Pons (tissue), 1 donor: ENCODE data around the gene PPARA.
"Not testable (repeated sequence)": the region's sequence is repeated elsewhere in the genome, so short reads cannot be mapped to it uniquely, and the experiment has no call there.

Experiments used
- DNase-seq: peaks from one replicate; pipeline ENCODE4 v3.0.0-alpha.2; 2016; ENCODE audit warnings: low spot score

PPARA gene

DNA sequence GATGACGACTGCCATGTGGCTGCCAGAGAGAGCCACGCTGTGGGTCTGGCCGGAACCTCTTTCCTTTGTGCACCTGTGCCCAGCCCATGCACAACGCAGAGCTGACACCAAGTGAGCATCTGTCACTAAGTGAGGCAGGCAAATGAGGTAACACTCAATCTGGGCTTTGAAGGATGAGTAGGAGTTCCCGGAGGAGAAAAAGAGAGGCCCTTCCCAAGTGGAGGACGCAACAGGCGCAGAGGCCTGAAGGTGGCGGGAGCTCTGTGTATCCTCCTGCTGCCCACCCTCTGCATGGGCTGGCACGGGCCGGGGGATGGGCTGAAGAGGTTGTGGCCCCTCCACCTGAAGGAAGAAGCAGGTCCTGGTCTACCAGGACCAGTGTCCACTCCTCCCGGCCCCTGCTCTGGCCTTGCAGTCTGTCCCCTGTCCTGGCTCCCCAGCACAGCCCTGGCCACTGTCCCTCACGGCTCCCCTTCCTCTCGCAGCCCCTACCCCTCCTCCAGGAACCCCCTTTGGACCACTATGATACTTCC lies 23.4 kb upstream of the PPARA start:
- no peak for DNase-seq

- DNase-seq: no peak
Measured at GRCh38 chr22:46127556-46127955, 22.8 kb upstream of the PPARA start.

DNA sequence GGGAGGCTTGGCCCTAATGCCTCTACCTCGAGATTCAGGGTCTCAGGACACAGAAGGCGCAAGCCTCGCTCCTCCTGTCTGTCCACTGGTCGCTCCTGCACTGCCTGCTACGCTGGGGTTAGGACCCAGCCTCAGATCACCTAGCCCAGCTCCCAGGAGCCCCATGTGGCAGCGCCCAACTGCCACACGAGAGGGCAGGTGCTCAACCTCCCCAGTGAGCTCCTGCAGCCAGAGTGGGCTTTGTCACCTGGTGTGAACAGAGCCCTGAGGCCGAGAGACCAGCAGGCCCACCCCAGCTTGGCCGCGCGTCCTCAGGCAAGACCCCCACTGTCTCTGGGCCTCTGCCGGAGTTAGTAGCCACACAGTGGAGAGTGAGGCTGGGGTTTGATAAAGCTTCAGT lies 21.7 kb upstream of the PPARA start:
- DNase-seq: no peak

GRCh38 chr22:46129390-46130041 lies 20.8 kb upstream of the PPARA start:
- DNase-seq: peak; percentile 51

- DNase-seq: no peak
Measured at GRCh38 chr22:46131151-46131587, 19.2 kb upstream of the PPARA start.

DNA sequence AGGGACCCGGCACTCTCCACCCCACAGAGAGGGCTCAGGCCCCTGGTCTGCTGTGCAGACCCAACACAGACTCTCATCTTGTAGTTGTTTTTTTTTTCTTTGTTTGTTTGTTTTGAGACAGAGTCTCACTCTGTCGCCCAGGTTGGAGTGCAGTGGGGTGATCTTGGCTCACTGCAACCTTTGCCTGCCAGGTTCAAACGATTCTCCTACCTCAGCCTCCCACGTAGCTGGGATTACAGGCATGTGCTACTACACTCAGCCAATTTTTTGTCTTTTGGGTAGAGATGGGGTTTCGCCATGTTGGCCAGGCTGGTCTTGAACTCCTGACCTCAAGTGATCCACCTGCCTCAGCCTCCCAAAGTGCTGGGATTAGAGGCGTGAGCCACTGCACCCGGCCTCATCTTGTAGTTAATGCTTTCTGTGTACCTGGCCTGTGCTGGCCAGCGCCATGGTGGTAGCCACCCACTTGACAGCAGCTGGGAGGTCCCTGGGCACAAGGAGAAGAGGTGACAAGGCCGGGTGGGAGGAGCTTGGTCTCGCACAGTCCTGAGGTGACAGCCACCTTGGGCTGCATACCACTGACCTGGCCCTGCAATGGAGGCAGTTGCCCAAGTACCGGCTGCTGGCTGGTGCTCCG lies 18.0 kb upstream of the PPARA start:
- DNase-seq: not testable (repeated sequence)

DNA sequence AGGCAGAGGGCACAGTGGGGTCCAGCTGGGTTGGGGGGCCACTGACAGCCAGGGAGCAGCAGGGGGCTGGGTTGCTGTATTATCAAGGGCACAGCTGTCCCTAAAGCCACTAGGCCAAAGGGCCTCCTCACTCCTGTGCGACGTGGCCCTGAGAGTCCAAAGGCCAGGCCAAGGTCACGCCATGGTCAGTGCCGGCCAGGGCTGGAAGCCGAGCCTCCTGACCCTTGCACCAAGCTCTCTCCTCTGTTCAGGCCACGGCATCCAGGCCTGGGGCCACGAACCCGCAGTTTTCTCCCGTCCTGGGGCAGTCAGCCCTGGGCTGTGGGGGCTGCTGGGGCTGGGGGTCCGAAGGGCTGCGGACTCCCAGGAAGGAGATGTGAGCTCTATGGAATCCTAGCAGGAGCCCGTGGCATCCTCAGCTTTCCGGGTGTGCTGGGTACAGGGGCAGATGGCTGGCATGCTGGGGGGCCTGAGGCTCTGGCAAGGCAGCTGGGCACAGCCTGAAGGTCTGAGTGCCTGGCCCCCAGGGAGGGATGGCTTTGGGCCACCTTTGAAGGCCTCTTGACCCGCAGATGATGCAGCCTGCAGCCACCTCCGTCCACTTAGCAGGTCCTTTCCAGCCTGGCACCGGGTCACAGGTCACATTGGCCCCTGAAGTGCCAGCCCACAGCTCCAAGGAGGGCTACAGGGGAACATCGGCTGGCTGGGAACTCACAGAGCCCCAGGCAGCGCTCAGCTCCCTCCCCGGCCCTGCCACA lies 17.3 kb upstream of the PPARA start:
- DNase-seq: no peak

DNA sequence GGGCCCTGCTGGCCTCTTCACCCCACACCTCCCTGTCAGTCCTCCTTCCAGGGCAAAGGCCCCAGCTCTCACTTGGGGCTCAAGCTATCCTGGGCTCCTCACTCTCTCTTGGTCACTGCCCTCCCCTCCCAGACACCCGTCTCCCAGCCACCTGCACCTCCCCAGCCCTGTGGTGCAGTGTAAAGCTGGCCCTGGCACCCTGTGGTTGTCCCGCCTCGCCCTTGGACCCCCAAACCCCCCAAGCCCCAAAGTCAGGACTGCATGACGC lies 16.8 kb upstream of the PPARA start:
- no peak for DNase-seq

GRCh38 chr22:46134111-46134705 lies 16.1 kb upstream of the PPARA start:
- DNase-seq: no peak

DNA sequence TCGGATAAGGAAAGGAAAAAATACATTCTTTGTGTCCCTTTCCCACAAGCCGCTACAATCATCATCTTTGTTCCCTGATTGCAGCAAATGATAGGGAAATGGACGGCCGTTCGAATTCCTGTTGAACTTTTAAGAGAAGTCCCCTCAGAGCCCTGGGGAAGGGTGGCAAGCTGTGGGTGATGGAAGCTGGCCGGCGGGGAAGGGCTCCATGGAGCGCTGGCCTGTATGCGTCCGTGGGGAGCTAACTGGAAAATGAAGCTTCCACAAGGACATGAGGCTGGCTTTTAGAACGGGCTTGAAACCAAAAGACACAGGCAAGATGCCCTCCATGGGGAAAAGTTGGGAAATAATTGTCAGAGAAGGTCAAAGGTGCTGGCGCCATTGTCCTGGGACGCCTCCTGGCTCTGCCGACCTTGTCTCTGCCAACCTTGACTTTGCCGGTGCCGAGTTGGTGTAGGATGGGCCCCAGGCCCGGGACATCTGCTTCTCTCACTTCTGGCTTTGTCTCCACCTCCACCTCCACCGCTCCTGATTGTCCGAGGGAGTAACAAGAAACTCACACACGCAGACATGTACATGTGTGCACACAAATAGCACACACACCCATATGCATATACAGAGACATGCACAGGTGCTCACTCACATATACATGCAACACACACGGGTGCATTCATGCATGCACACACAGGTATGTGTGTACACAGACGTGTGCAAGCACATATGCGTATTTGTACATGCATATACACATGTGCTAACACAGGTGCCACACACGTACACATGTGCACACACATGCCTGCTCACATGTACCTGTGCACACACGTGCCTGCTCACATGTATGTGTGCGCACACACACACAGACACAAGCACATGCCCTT lies 14.5 kb upstream of the PPARA start:
- DNase-seq: no peak

DNA sequence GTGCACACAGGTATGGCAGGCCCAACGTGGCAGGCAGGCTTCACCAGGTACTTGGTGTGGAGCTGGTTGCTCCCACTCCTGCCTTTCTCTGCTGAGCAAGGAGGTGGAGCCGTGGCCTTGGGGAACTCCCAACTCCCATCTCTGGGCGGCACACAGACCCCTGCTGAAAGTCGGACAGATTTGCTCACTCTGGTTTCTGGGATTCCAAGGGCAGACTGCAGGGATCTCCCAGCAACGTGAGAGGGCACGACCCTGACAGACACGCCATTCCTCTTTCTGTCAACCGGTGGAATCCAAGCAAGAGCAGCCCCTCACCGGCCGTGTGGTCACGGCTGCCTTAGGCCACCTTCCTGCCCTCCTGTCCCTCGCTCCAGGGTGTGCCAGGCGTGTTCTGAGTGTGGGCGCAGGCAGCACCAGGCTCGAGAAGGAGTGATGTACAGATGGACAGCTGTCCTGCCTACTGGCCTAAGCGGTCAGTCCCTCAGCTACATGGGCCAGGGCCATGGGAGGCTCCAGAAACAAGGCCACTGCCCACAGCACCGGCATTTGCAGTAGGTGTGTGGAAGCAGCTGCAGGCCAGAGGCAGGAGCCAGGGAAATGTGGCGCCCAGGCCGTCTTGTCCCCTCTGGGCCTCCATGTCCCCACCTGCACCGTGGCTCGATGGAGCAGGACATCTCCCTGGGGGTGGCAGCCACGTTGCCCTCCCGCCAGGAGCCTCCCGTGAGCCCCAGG lies 13.7 kb upstream of the PPARA start:
- no peak for DNase-seq

- no peak for DNase-seq
Measured at GRCh38 chr22:46137218-46137766, 13.0 kb upstream of the PPARA start.

DNA sequence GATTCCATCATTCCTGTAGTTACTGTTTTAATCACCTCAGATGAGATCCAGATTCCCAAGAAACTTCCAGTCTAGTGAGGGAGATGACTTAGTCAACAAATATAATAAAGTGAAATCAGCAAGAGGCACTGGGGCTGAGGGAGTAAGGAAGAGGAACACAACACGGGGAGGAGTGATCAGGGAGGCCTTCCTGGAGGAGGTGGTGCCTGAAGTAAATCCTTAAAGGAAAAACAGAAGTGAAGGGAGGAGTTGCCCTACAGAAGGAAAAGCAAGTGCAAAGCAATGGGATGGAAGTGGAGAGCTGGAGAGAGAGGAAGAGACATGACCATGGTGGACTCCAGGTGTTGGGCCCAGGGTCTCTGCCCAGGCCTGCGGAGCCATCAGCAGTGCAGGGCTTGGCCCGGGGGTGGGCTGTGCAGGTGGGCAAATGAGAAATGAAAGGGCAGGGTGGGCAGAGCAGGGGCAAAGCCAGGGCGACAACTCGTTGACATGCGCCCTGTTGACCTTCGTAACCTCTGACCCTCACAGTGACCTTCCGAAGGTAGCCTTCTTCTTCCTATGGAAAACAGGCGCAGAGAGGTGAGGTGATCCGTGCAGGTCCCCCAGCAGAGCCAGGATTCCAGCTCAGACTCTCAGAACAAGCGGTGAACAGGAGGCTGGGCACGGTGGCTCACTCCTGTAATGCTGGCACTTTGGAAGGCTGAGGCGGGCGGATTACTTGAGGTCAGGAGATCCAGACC lies 12.1 kb upstream of the PPARA start:
- DNase-seq: no peak

DNA sequence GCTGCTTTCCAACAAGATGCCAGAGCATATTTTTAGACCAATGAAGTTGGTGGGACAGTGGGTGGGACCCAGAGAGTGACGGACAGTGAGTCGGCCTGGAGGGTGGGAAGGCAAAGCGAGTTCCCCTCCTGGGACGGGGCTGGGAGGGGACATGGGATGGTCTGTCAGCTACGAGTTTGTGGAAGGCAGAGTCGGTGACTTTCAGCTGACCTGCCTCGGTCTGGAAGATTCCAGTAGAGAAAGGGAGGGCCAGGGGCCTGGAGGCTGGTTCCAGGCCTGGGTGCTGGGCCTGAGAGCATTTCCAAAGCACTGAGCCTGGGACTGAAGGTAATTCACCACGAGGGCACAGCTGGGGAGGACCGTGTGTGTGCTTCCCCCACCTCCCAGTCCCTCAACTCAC lies 10.9 kb upstream of the PPARA start:
- not testable (repeated sequence) for DNase-seq

DNA sequence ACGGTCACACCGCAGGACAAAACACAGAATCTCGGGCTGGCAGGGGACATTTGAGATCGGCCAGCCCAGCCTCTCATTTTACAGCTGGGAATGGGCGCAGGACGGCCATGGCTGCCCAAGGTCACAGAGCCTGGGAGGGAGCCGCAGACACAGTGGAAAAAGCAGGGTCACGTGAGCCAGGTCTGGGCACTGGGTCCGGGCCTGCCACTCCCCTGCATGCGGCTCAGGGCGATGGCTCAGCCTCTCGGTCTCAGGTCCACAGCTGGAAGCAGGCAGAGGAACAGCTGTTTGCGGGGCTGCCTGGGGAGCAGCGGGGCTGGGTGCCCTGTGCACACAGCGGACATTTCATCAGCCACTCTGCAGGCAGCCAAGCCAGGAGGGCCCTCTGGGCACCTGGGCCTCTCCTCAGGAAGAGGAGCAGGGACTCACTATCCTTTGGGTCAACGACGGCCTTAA lies 10.4 kb upstream of the PPARA start:
- no peak for DNase-seq

GRCh38 chr22:46140989-46141928 lies 9.1 kb upstream of the PPARA start:
- DNase-seq: no peak

DNA sequence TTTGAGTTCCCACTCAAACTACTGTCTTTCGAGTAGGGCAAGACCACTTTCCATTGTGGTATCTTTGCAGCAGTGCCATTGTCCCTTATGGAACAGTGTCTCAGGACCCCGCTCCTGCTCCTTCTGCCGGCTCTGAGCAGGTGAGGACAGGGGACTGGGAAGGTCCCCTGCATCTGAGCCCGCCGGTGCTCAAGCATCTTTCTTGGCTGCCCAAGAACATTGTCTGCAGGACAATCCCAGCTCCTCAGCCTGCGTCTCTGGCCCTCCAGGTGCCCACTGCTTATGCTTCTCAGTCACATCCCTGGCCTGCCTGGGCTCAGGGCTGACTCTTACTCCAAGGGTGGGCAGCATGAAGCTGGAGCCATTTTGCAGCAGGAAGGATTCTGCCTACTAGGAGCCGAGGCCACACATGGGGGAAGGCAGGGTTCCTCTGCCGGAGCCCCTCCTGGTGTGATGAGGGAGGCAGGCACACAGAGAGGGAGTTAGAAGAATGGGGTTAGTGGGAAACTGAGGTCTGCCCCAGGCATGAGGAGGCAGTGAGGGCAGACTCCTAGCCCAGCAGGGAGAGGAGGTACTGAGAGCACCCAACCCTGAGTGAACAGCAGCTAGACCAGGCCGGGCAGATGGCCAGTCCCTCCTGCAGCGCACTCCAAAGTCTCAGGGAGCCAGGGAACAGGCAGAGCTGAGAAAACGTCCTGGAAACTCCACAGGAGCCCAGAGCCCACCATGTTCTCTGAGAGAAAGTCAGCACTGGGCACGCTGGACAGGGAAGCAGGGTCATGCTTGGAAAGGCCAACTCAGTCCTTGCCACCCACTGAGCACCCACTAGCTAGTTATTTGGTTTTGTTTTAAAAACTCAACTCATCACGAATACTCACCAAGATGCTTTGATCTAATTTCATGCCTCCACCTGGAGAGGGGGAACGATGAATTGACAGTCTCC lies 7.5 kb upstream of the PPARA start:
- DNase-seq: no peak
